Subcutaneous abdominal adipose tissue (tissue), 5 donors: ENCODE measurements around the gene ZKSCAN3.
A peak's percentile ranks its signal among the peaks of the same experiment; 100 is the strongest.

Experiments
- H3K27ac ChIP-seq: one replicate; pipeline ENCODE4 v1.7.0; 2013; ENCODE audit warnings: low read depth, mild to moderate bottlenecking, inconsistent platforms, low read length, moderate library complexity
- H3K27me3 ChIP-seq, 5 donors: one replicate each; pipeline ENCODE4 v1.7.0; 2013; ENCODE audit warnings: low read length in 5 of 5, inconsistent platforms in 1 of 5; ENCODE audit not compliant: control insufficient read depth in 5 of 5, insufficient read depth in 4 of 5
- H3K36me3 ChIP-seq, 5 donors: one replicate each; pipeline ENCODE4 v1.7.0; 2013; ENCODE audit warnings: low read length in 5 of 5; ENCODE audit not compliant: control insufficient read depth in 5 of 5, insufficient read depth in 5 of 5
- H3K4me1 ChIP-seq, 5 donors: one replicate each; pipeline ENCODE4 v1.7.0; 2013; ENCODE audit warnings: low read length in 5 of 5, mild to moderate bottlenecking in 3 of 5, moderate library complexity in 1 of 5; ENCODE audit not compliant: control insufficient read depth in 5 of 5, insufficient read depth in 5 of 5
- H3K4me3 ChIP-seq, 5 donors: one replicate each; pipeline ENCODE4 v1.7.0; 2013; ENCODE audit warnings: low read length in 5 of 5, low read depth in 1 of 5
- H3K9ac ChIP-seq, 5 donors: one replicate each; pipeline ENCODE4 v1.7.0; 2013; ENCODE audit warnings: low read length in 5 of 5, mild to moderate bottlenecking in 4 of 5, moderate library complexity in 3 of 5
- H3K9me3 ChIP-seq, 5 donors: one replicate each; pipeline ENCODE4 v1.7.0; 2013; ENCODE audit warnings: low read length in 5 of 5; ENCODE audit not compliant: control insufficient read depth in 5 of 5
- donor health status: healthy.
- donor health status: healthy.
- donor health status: healthy.
- donor health status: healthy.
- donor health status: healthy.

Gene ZKSCAN3

DNA sequence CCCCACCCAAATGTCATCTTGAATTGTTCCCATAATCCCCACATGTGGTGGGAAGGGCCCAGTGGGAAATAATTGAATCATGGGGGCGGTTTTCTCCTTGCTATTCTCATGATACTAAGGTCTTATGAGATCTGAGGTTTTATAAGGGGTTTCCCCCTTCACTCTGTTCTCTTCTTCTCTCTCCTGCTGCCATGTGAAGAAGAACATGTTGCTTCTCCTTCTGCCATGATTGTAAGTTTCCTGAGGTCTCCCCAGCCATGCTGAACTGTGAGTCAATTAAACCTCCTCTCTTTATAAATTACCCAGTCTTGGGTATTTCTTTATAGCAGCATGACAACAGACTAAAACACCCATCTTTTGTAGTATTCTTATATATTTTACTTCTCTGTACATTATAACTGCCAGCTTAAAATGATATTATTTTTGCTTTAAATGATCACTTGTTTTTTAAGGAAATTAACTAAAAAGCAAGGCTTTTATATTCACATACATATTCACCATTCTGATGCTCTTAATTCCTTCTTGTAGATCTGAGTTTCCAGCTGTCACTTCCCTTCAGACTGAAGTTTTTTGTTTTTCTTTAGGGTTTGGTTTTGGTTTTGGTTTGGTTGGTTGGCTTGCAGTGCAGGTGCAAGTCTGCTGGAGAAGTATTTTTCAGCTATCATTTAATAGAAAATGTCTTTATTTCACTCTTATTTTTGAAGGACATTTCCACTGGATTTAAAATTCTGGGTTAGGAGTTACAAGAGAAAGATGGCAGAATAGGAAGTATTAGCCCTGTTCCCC lies 9.2 kb upstream of the ZKSCAN3 start:
- H3K27ac ChIP-seq = no peak overlapping the region
- H3K4me3 ChIP-seq = no peak overlapping the region
- H3K36me3 ChIP-seq = no peaks in the 10 kb centered on the region
- H3K9ac ChIP-seq = no peak overlapping the region
- H3K9me3 ChIP-seq = no peaks in the 10 kb centered on the region
- no peaks in the 10 kb centered on the region for H3K27me3 ChIP-seq
- peaks cover 4 to 12% (median 11%) of the 10 kb centered on the region in 5 donors for H3K4me1 ChIP-seq

DNA sequence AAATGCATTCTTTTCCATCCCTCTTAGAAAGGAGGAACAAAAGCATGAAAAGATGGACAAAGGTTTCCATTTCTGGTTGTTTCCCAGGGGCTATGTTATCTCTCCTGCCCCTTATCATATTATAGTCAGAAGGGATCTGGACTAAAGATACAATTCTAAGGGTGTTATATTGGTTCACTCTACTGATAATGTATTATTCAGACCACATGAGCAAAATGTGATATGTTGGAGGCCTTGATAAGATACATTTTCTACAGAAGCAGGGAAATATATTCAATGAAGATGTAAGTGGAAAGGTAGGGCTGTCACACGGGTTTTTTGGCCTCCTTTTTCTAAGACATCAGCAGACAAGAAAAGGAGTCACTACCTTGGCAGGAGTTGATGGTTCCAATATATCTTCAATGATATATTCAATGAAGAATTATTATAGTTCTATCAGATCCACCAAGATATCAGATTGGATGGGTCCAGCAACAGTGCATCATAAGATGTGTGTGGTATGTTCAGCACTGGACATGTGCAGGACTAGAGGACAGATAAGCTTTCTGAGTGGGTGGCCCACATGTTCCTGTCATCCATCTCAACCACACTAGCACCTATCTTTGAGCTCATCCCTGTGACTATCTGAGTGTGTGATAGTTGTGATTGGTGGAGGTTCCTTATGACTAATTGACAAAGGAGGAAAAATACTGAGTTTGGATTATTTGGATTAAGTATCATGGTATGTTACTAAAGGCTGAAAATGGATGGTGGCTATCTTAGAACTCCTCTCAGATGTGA lies 5.7 kb upstream of the ZKSCAN3 start:
- Histone ChIP-seq H3K4me1 (peaks cover 0 to under 1% (median 0%) of the 10 kb centered on the region in 5 donors), H3K36me3 (no peaks in the 10 kb centered on the region), H3K9ac (no peak overlapping the region), H3K9me3 (no peaks in the 10 kb centered on the region), H3K4me3 (no peak overlapping the region), H3K27ac (no peak overlapping the region), H3K27me3 (peaks cover 0 to 2% (median 0%) of the 10 kb centered on the region in 5 donors)

DNA sequence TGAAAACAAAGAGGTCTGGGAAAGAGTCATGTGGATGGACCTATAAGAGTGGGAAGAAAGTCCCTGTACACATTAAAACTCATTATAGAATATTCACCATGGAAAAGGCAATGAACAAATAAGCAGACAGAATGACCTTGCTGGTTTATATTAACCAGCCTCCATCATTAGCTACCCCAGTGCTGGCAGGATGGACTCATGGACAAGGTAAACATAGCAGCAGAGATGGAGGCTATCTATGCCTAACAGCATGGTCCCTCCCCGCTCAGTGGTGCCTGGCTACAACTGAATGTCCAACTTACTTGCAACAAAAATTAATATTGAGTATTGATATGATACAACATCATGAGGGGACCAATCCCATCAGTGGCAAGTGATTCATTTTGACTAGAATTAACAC lies 4.5 kb upstream of the ZKSCAN3 start:
- no peaks in the 10 kb centered on the region for H3K36me3 ChIP-seq
- H3K4me1 ChIP-seq = peaks cover 0 to 8% (median 3%) of the 10 kb centered on the region in 5 donors
- no peak overlapping the region for H3K9ac ChIP-seq
- H3K4me3 ChIP-seq = no peak overlapping the region
- H3K9me3 ChIP-seq = no peaks in the 10 kb centered on the region
- no peak overlapping the region for H3K27ac ChIP-seq
- H3K27me3 ChIP-seq = peaks cover 0 to 2% (median 0%) of the 10 kb centered on the region in 5 donors

GRCh38 chr6:28347119-28347518 lies 2.6 kb upstream of the ZKSCAN3 start:
- H3K9me3 ChIP-seq = no peaks in the 10 kb centered on the region
- H3K27ac ChIP-seq = no peak overlapping the region
- no peaks in the 10 kb centered on the region for H3K36me3 ChIP-seq
- no peak overlapping the region for H3K9ac ChIP-seq
- peaks cover 0 to 2% (median 0%) of the 10 kb centered on the region in 5 donors for H3K27me3 ChIP-seq
- peaks cover 0 to 23% (median 16%) of the 10 kb centered on the region in 5 donors for H3K4me1 ChIP-seq
- no peak overlapping the region for H3K4me3 ChIP-seq

DNA sequence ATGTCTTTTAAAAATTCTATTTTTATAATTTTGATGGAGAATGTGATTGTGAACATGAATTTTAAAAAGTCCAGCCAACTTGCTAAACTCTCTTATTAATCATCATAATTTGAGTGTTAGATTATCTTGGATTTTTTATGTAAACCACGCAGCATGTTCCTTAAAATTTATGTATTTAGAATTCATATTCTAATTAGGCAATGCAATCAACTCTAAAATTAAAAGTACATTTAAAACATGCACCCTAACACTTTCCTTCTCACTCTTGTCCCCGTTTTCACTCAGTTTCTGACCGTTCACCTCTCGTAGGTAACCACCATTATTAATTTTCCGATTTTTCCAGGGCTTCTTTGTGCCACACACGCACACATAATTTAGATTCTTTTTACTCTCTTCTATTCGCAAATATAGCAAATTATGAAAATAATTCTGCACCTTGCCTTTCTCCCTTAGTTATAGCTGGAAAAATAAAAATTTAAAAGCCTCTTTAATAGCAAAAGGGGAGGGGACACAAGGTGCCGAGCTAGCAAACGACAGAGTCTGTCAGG lies 329 bp upstream of the ZKSCAN3 start:
- Histone ChIP-seq H3K9me3 (no peaks in the 10 kb centered on the region), H3K36me3 (no peaks in the 10 kb centered on the region), H3K9ac (peak overlapping the region; percentile 69 to 96 (median 85))

GRCh38 chr6:28351087-28351486 lies 1.3 kb downstream of the ZKSCAN3 start:
- peak overlapping the region in 2 of 5 donors; percentile 86 to 91 for H3K4me3 ChIP-seq
- peak overlapping the region; percentile 0 for H3K27ac ChIP-seq
- peaks cover 0 to 34% (median 30%) of the 10 kb centered on the region in 5 donors for H3K4me1 ChIP-seq
- H3K9ac ChIP-seq = peak overlapping the region in 2 of 5 donors; percentile 83 to 96
- H3K9me3 ChIP-seq = no peaks in the 10 kb centered on the region
- H3K27me3 ChIP-seq = peaks cover 0 to 2% (median 0%) of the 10 kb centered on the region in 5 donors
- H3K36me3 ChIP-seq = no peaks in the 10 kb centered on the region

More for the DNA sequence above, 329 bp upstream of the ZKSCAN3 start:
- Histone ChIP-seq H3K27ac (peak overlapping the region; percentile 55), H3K4me3 (peak overlapping the region; percentile 78 to 95 (median 90)), H3K4me1 (peaks cover 0 to 23% (median 16%) of the 10 kb centered on the region in 5 donors), H3K27me3 (peaks cover 0 to 2% (median 0%) of the 10 kb centered on the region in 5 donors)

GRCh38 chr6:28351493-28351925 lies 1.8 kb downstream of the ZKSCAN3 start:
- H3K36me3 ChIP-seq = no peaks in the 10 kb centered on the region
- H3K27me3 ChIP-seq = peaks cover 0 to under 1% (median 0%) of the 10 kb centered on the region in 5 donors
- peak overlapping the region in 1 of 5 donors; percentile 28 for H3K9ac ChIP-seq
- H3K9me3 ChIP-seq = no peaks in the 10 kb centered on the region
- H3K27ac ChIP-seq = peak overlapping the region; percentile 0
- H3K4me1 ChIP-seq = peaks cover 2 to 38% (median 34%) of the 10 kb centered on the region in 5 donors
- no peak overlapping the region for H3K4me3 ChIP-seq

DNA sequence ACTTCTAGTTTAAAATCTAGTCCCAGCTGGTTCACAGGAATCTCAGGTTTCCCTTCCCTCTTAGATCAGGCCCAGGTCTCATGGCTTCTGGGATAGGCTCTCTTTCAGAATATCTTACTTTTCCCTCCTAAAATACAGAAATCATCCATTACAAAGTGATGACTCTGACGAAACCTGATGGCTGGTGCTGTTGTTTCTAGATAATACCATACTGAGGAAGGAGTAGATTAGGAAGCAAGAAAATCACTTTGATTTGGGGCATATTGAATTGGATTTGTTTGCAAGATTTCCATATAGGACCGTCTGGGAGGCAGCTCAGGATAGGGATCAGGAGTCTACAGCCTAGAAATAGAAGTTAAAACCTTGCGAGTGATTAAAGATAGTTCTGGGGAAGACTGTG lies 3.6 kb downstream of the ZKSCAN3 start:
- peak overlapping the region in 4 of 5 donors; percentile 12 to 34 (median 24) for H3K4me3 ChIP-seq
- H3K36me3 ChIP-seq = no peaks in the 10 kb centered on the region
- peaks cover 2 to 38% (median 34%) of the 10 kb centered on the region in 5 donors for H3K4me1 ChIP-seq
- peak overlapping the region; percentile 47 for H3K27ac ChIP-seq
- H3K27me3 ChIP-seq = no peaks in the 10 kb centered on the region
- peak overlapping the region in 3 of 5 donors; percentile 5 to 58 (median 22) for H3K9ac ChIP-seq
- no peaks in the 10 kb centered on the region for H3K9me3 ChIP-seq

DNA sequence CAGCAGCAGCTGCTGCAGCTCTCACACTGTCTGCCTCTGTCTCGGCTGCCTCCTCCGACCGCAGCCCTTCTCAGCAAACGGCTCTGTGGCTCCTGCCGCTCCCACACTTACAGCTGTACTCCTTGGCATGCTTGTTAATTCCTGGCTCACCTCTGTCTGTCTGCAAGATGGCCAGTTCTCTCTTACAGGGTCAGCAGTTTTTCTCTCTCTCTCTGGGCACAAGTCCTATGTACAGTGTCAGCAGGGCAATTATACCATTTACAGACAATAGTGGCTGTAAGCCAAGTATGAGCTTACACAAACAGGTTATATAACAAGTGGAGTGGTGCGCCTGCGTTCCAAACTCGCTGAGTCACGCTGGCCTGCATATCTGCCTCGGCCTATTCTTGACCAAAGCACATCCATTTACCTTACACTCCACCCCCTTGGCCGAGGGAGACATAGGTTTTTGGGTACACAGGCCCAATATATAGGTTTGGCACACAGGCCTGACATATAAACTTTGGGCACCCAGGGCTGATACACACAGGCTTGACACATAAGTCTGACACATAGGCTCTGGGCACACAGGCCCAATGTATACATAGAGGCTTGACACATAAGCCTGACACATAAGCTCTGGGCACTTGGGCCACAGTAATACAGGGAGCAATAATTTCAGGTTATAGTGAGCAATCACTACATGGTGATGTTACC lies 4.4 kb downstream of the ZKSCAN3 start:
- Histone ChIP-seq H3K4me3 (peak overlapping the region in 2 of 5 donors; percentile 22 to 34), H3K36me3 (no peaks in the 10 kb centered on the region), H3K9me3 (no peaks in the 10 kb centered on the region), H3K9ac (peak overlapping the region in 2 of 5 donors; percentile 22 to 58), H3K27me3 (no peaks in the 10 kb centered on the region), H3K27ac (peak overlapping the region; percentile 47), H3K4me1 (peaks cover 2 to 38% (median 34%) of the 10 kb centered on the region in 5 donors)
